Endothelial cell of umbilical vein (primary cell): ENCODE results near the gene CPSF4. TPM values are rescaled to one million over a fixed set of nuclear protein-coding genes. Genes with fewer than 3 reads are reported as not detected.

Experiments used
- BruUV-seq: library from RNA; stranded (reverse); fragments of 400-500 nt; replicated peaks from 2 replicates; lab custom pipeline; 2021; lab: Mats Ljungman, UMichigan
- CTCF ChIA-PET: fragments of 300-600, 350-600 bp; sonication (Branson Sonifier 250); formaldehyde crosslinking; loops from one replicate; lab custom pipeline; 2021; ENCODE audit warnings: antibody characterized with exemption, inconsistent platforms; lab: Charles Lee
- POLR2A ChIA-PET: fragments of 300-600, 350-600 bp; sonication (Branson Sonifier 250); formaldehyde crosslinking; loops from one replicate; lab custom pipeline; 2021; ENCODE audit warnings: antibody characterized with exemption, inconsistent platforms; lab: Charles Lee
- DNase-seq: peaks from one replicate; pipeline ENCODE4 v3.0.0-alpha.2; 2011; ENCODE audit warnings: low read depth, low spot score
- FAIRE-seq: peaks from 2 replicates; lab custom pipeline; 2011; peaks lifted over from hg19 to GRCh38; lab: Jason Lieb, UNC
- H2AFZ ChIP-seq: 2 replicates; pipeline ENCODE4 v1.6.0; 2012; ENCODE audit warnings: low read depth, low read length, control low read depth, inconsistent platforms
- H3K27ac ChIP-seq: 2 replicates; pipeline ENCODE4 v1.5.1; 2011; ENCODE audit warnings: low read depth, mild to moderate bottlenecking, control low read depth, low read length, moderate library complexity; ENCODE audit not compliant: insufficient read depth
- H3K27me3 ChIP-seq, 2 experiments: 2 replicates each; pipeline versions ENCODE4 v1.6.0 to v1.6.1; 2011; ENCODE audit warnings: low read length in 2 of 2, mixed read lengths in 1 of 2; ENCODE audit not compliant: control insufficient read depth in 2 of 2, insufficient read depth in 2 of 2
- H3K36me3 ChIP-seq, 2 experiments: 2 replicates in 1 of 2; 3 replicates in 1 of 2; pipeline ENCODE4 v1.5.1; 2011; ENCODE audit warnings: low read length in 2 of 2, mild to moderate bottlenecking in 1 of 2, moderate library complexity in 1 of 2; ENCODE audit not compliant: control insufficient read depth in 2 of 2, insufficient read depth in 2 of 2; ENCODE audit errors: extremely low read depth in 1 of 2
- H3K4me1 ChIP-seq: 3 replicates; pipeline ENCODE4 v1.5.1; 2011; ENCODE audit warnings: mild to moderate bottlenecking, low read length; ENCODE audit not compliant: control insufficient read depth, insufficient read depth; ENCODE audit errors: extremely low read depth
- H3K4me2 ChIP-seq: 2 replicates; pipeline ENCODE4 v1.6.1; 2011; ENCODE audit warnings: low read length, control low read depth, mixed read lengths; ENCODE audit not compliant: insufficient read depth
- H3K4me3 ChIP-seq, 3 experiments: fragments of 200-600 bp in 1 of 3; sonication (generic), shearing (Covaris generic) in 1 of 3; replicated peaks in 1 of 3; 2 replicates each; pipeline ENCODE4 v1.5.1; 2011 to 2016; ENCODE audit warnings: control low read depth in 3 of 3, low read length in 3 of 3, mild to moderate bottlenecking in 2 of 3, inconsistent platforms in 1 of 3, low read depth in 1 of 3, moderate library complexity in 1 of 3; ENCODE audit not compliant: insufficient read depth in 1 of 3
- H3K79me2 ChIP-seq: 2 replicates; pipeline ENCODE4 v1.6.0; 2012; ENCODE audit warnings: low read length, inconsistent platforms; ENCODE audit not compliant: control insufficient read depth, insufficient read depth
- H3K9ac ChIP-seq: replicated peaks from 2 replicates; pipeline ENCODE3; 2011; ENCODE audit warnings: low read length, control low read depth; ENCODE audit not compliant: insufficient read depth; ENCODE audit errors: extremely low read depth
- H3K9me1 ChIP-seq: replicated peaks from 3 replicates; pipeline ENCODE4 v1.6.0; 2011; ENCODE audit warnings: mild to moderate bottlenecking, low read length; ENCODE audit not compliant: control insufficient read depth, insufficient read depth; ENCODE audit errors: extremely low read depth
- H3K9me3 ChIP-seq: replicated peaks from 2 replicates; pipeline ENCODE4 v1.5.1; 2012; ENCODE audit warnings: low read length, inconsistent platforms; ENCODE audit not compliant: control insufficient read depth, insufficient read depth
- H4K20me1 ChIP-seq: replicated peaks from 2 replicates; pipeline ENCODE3; 2011; ENCODE audit warnings: mild to moderate bottlenecking, low read length; ENCODE audit not compliant: control insufficient read depth, insufficient read depth; ENCODE audit errors: extremely low read depth
- EZH2 ChIP-seq: IDR thresholded peaks from 2 replicates; pipeline ENCODE4 v1.6.1; 2012; ENCODE audit warnings: borderline replicate concordance, low read depth, mild to moderate bottlenecking, moderate library complexity, low read length, inconsistent platforms; ENCODE audit not compliant: severe bottlenecking
- FOS ChIP-seq: IDR thresholded peaks from 2 replicates; pipeline ENCODE4 v1.6.1; 2011; ENCODE audit warnings: mild to moderate bottlenecking, low read length, moderate library complexity, borderline replicate concordance; ENCODE audit not compliant: insufficient read depth
- MYC ChIP-seq: IDR thresholded peaks from one replicate; pipeline ENCODE4 v1.6.1; 2011; ENCODE audit warnings: mild to moderate bottlenecking, low read depth, low read length
- POLR2A ChIP-seq: IDR thresholded peaks from 2 replicates; pipeline ENCODE4 v1.6.1; 2012; ENCODE audit warnings: low read depth, mild to moderate bottlenecking, control low read depth, low read length
- POLR2AphosphoS5 ChIP-seq: IDR thresholded peaks from 2 replicates; pipeline ENCODE4 v1.6.1; 2012; ENCODE audit warnings: low read depth, mild to moderate bottlenecking, control low read depth, low read length, moderate library complexity; ENCODE audit not compliant: insufficient read depth
- dilution Hi-C: fragments of 300-500 bp; cut with MboI; formaldehyde crosslinking; loops from one replicate; pipeline ENCODE4 v1.15.0; 2019; ENCODE audit warnings: low sequenced_read_pairs; ENCODE audit not compliant: extremely low pct_ligation_motif_present
- intact Hi-C: fragments of 100-400 bp; cut with micrococcal nuclease; formaldehyde crosslinking; loops from one replicate; pipeline ENCODE4 v1.10.0; 2022
- polyA plus RNA-seq, 4 experiments: library from polyadenylated mRNA; depleted of rRNA in 3 of 4; stranded (reverse) in 3 of 4; unstranded in 1 of 4; fragments of >200 nt; gene quantifications; 2 replicates each; pipeline versions ENCODE4 v1.2.1 to v1.2.3, GENCODE V29; 2011 to 2012; ENCODE audit warnings: missing spikeins in 1 of 4
- total RNA-seq: library from RNA; stranded (reverse); gene quantifications from 2 replicates; pipeline ENCODE4 v1.2.3, GENCODE V29; 2021
- TF ChIP-seq, protein P1 (sequence below), 2 donors: IDR thresholded peaks; 1 replicate in 1 of 2; 2 replicates in 1 of 2; pipeline ENCODE4 v1.5.1; 2011; ENCODE audit warnings: low read length in 2 of 2, mild to moderate bottlenecking in 2 of 2, moderate library complexity in 2 of 2, control low read depth in 1 of 2, inconsistent platforms in 1 of 2, low read depth in 1 of 2; ENCODE audit not compliant: insufficient read depth in 1 of 2; ENCODE audit errors: extremely low read depth in 1 of 2
- TF ChIP-seq, protein P2 (sequence below): IDR thresholded peaks from 2 replicates; pipeline ENCODE4 v1.6.1; 2011; ENCODE audit not compliant: insufficient read depth, insufficient read length

CPSF4 gene
- total and polyA plus RNA-seq, 2 donors (not counting 3 experiments of a cell fraction or from before 2014, with no cell fraction given): 51.5 to 53.0 TPM

DNA sequence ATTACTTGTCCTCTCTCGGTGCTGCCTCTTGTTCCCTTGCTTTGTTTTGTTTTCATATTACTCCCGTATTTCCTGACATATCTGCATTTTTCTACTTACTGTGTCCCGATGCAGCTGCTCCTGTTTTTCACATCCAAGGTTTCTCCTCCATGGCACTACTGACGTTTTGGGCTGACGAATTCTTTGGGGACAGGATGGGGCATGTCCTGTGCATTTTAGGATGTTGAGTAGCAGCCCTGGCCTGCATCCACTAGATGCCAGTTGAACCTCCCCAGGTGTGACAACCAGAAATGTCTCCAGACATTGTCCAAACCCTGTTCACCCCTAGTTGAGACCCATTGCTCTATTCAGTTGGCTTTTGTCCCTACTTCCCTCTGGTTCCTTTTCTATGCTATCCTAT, 46.4 kb downstream of the CPSF4 start:
- CTCF ChIA-PET: no interaction called here
- no peak overlapping the region for H3K4me2 ChIP-seq
- peaks cover 0 to 5% of the 10 kb centered on the region in 2 experiments for H3K36me3 ChIP-seq
- no peaks in the 10 kb centered on the region for H4K20me1 ChIP-seq
- H3K9me3 ChIP-seq: no peaks in the 10 kb centered on the region
- H2AFZ ChIP-seq: no peak overlapping the region
- H3K9ac ChIP-seq: no peak overlapping the region
- no peak overlapping the region for H3K4me3 ChIP-seq
- no peak for FAIRE-seq
- no peaks in the 10 kb centered on the region for H3K79me2 ChIP-seq
- no TSS peak for BruUV-seq
- H3K4me1 ChIP-seq: no peaks in the 10 kb centered on the region
- H3K9me1 ChIP-seq: no peaks in the 10 kb centered on the region
- H3K27ac ChIP-seq: no peak overlapping the region
- dilution Hi-C loops (no loop called here), intact Hi-C loops (no loop called here)
- no peaks in the 10 kb centered on the region for H3K27me3 ChIP-seq
- POLR2A ChIA-PET: no interaction called here
- no peak for DNase-seq
- TF ChIP-seq POLR2AphosphoS5 (no peak), EZH2 (no peak), FOS (no peak), MYC (no peak), POLR2A (no peak)
- TF ChIP-seq, protein P1, sequence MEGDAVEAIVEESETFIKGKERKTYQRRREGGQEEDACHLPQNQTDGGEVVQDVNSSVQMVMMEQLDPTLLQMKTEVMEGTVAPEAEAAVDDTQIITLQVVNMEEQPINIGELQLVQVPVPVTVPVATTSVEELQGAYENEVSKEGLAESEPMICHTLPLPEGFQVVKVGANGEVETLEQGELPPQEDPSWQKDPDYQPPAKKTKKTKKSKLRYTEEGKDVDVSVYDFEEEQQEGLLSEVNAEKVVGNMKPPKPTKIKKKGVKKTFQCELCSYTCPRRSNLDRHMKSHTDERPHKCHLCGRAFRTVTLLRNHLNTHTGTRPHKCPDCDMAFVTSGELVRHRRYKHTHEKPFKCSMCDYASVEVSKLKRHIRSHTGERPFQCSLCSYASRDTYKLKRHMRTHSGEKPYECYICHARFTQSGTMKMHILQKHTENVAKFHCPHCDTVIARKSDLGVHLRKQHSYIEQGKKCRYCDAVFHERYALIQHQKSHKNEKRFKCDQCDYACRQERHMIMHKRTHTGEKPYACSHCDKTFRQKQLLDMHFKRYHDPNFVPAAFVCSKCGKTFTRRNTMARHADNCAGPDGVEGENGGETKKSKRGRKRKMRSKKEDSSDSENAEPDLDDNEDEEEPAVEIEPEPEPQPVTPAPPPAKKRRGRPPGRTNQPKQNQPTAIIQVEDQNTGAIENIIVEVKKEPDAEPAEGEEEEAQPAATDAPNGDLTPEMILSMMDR (IDR thresholded peaks at IDR 0.05; ENCODE audit: extremely low read depth in 1 of 2, insufficient read depth in 1 of 2, low read depth in 1 of 2, low read length in 2 of 2): no peak
- TF ChIP-seq, protein P2, sequence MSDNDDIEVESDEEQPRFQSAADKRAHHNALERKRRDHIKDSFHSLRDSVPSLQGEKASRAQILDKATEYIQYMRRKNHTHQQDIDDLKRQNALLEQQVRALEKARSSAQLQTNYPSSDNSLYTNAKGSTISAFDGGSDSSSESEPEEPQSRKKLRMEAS: no peak
